HEK293T (cell line): ENCODE data around the gene FBXL19.

Source experiments
- CTBP1 ChIP-seq: fragments of 450-650 bp; IDR thresholded peaks from 2 replicates; pipeline ENCODE4 v1.6.1; 2016; ENCODE audit warnings: borderline replicate concordance
- ELF4 ChIP-seq: fragments of 450-650 bp; IDR thresholded peaks from 2 replicates; pipeline ENCODE4 v1.6.1; 2017; ENCODE audit warnings: antibody characterized with exemption
- FOXK2 ChIP-seq: fragments of 450-650 bp; IDR thresholded peaks from 2 replicates; pipeline ENCODE4 v1.6.1; 2016; ENCODE audit warnings: mild to moderate bottlenecking
- HDGF ChIP-seq: fragments of 450-650 bp; IDR thresholded peaks from 2 replicates; pipeline ENCODE4 v1.6.1; 2017; ENCODE audit warnings: antibody characterized with exemption, borderline replicate concordance
- NFRKB ChIP-seq: fragments of 450-650 bp; IDR thresholded peaks from 2 replicates; pipeline ENCODE4 v1.6.1; 2016; ENCODE audit warnings: mild to moderate bottlenecking, moderate library complexity
- SP1 ChIP-seq: fragments of 450-650 bp; IDR thresholded peaks from 2 replicates; pipeline ENCODE4 v1.6.1; 2017
- TARDBP ChIP-seq: fragments of 450-650 bp; IDR thresholded peaks from 2 replicates; pipeline ENCODE4 v1.6.1; 2016
- TF ChIP-seq, protein P1 (sequence below): fragments of 450-650 bp; IDR thresholded peaks from 2 replicates; pipeline ENCODE4 v1.6.1; 2016

DNA sequence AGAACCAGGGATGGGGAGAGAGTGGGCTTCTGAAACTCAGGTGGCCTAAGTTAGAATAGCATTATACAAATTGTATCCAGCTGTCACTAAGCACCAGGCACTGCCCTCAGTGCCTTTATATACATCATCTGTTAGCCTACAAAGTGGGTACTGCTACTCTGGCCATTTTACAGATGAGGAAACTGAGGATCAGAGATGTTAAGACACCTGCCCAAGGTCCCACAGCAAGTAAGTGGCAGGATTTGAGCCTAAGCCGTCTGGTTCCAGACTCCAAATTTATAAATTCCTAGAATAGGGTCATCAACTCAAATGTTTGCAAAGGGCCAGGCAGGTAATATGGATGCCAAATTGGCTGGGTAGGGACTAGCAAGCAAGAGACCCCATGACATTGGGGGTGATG, 27.8 kb downstream of the FBXL19 start:
- TF ChIP-seq, protein P1, sequence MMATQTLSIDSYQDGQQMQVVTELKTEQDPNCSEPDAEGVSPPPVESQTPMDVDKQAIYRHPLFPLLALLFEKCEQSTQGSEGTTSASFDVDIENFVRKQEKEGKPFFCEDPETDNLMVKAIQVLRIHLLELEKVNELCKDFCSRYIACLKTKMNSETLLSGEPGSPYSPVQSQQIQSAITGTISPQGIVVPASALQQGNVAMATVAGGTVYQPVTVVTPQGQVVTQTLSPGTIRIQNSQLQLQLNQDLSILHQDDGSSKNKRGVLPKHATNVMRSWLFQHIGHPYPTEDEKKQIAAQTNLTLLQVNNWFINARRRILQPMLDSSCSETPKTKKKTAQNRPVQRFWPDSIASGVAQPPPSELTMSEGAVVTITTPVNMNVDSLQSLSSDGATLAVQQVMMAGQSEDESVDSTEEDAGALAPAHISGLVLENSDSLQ, result no peak
- TF ChIP-seq SP1 (no peak), HDGF (no peak), TARDBP (no peak), FOXK2 (no peak), CTBP1 (no peak), ELF4 (no peak), NFRKB (no peak)
